ENCODE data around the gene CCDC63.

Gene CCDC63

GRCh38 chr12:110860833-110861296 lies 14.1 kb downstream of the CCDC63 start:
- no peak for DNase-seq (ENCODE audit: low read depth)

GRCh38 chr12:110861729-110862128 lies 14.9 kb downstream of the CCDC63 start:
- no peak overlapping the region for H3K4me3 ChIP-seq (ENCODE audit: low read depth, low read length)
- DNase-seq (ENCODE audit: low read depth), result no peak
- TF ChIP-seq CTCF (IDR thresholded peaks at IDR 0.05; ENCODE audit: low read depth, low read length, missing control alignments), result peak; percentile 5

More at GRCh38 chr12:110860833-110861296, 14.1 kb downstream of the CCDC63 start:
- no peak overlapping the region for H3K4me3 ChIP-seq (ENCODE audit: low read depth, low read length)
- no peak for TF ChIP-seq CTCF (IDR thresholded peaks at IDR 0.05; ENCODE audit: low read depth, low read length, missing control alignments)

- no peak for TF ChIP-seq CTCF (IDR thresholded peaks at IDR 0.05; ENCODE audit: low read depth, low read length, missing control alignments)
- no peak for DNase-seq (ENCODE audit: low read depth)
- H3K4me3 ChIP-seq (ENCODE audit: low read depth, low read length), result no peak overlapping the region
These were observed 15.5 kb downstream of the CCDC63 start for GRCh38 chr12:110862329-110862728.

GRCh38 chr12:110863161-110863560 lies 16.4 kb downstream of the CCDC63 start:
- TF ChIP-seq CTCF (IDR thresholded peaks at IDR 0.05; ENCODE audit: low read depth, low read length, missing control alignments), result no peak
- no peak for DNase-seq (ENCODE audit: low read depth)
- H3K4me3 ChIP-seq (ENCODE audit: low read depth, low read length), result no peak overlapping the region

- TF ChIP-seq CTCF (IDR thresholded peaks at IDR 0.05; ENCODE audit: low read depth, low read length, missing control alignments), result no peak
- no peak overlapping the region for H3K4me3 ChIP-seq (ENCODE audit: low read depth, low read length)
These were observed 18.7 kb downstream of the CCDC63 start for GRCh38 chr12:110865521-110865920.

GRCh38 chr12:110869026-110869425 lies 22.2 kb downstream of the CCDC63 start:
- DNase-seq (ENCODE audit: low read depth), result no peak
- H3K4me3 ChIP-seq (ENCODE audit: low read depth, low read length), result no peak overlapping the region
- TF ChIP-seq CTCF (IDR thresholded peaks at IDR 0.05; ENCODE audit: low read depth, low read length, missing control alignments), result no peak

More at GRCh38 chr12:110865521-110865920, 18.7 kb downstream of the CCDC63 start:
- no peak for DNase-seq (ENCODE audit: low read depth)

- DNase-seq (ENCODE audit: low read depth), result no peak
These were observed 23.0 kb downstream of the CCDC63 start for GRCh38 chr12:110869803-110870202.

More at GRCh38 chr12:110869803-110870202, 23.0 kb downstream of the CCDC63 start:
- no peak for TF ChIP-seq CTCF (IDR thresholded peaks at IDR 0.05; ENCODE audit: low read depth, low read length, missing control alignments)
- H3K4me3 ChIP-seq (ENCODE audit: low read depth, low read length), result no peak overlapping the region
